B cell (primary cell): Measurements from ENCODE around the gene JPH2. TPM values are rescaled to one million over a fixed set of nuclear protein-coding genes. Genes with fewer than 3 reads are reported as not detected.

ENCODE experiments used
- ATAC-seq: fragments of 200-7000 bp; cut with Tn5 transposase; one replicate; pipeline ENCODE4 v1.10.0; 2021; ENCODE audit warnings: low read depth, mild to moderate bottlenecking, moderate number of reproducible peaks, moderate library complexity
- CTCF ChIA-PET: fragments of 350-600 bp; sonication (Branson Sonifier 250); formaldehyde crosslinking; loops from one replicate; lab custom pipeline; 2021; ENCODE audit warnings: antibody characterized with exemption, inconsistent platforms; lab: Charles Lee
- POLR2A ChIA-PET: fragments of 350-600 bp; sonication (Branson Sonifier 250); formaldehyde crosslinking; loops from one replicate; lab custom pipeline; 2021; ENCODE audit warnings: antibody characterized with exemption; lab: Charles Lee
- DNase-seq: peaks from one replicate; pipeline ENCODE4 v3.0.0; 2013
- H2AFZ ChIP-seq: 2 replicates; pipeline ENCODE4 v1.6.1; 2012; ENCODE audit warnings: mild to moderate bottlenecking, low read depth, low read length; ENCODE audit not compliant: insufficient read depth, poor library complexity, severe bottlenecking
- H3K27ac ChIP-seq, 2 donors: 1 replicate in 1 of 2; 2 replicates in 1 of 2; pipeline ENCODE4 v1.5.1; 2012 to 2013; ENCODE audit warnings: low read length in 2 of 2, mild to moderate bottlenecking in 2 of 2, moderate library complexity in 1 of 2
- H3K27me3 ChIP-seq, 4 experiments: fragments of 200-600 bp in 1 of 4; sonication (generic) in 1 of 4; replicated peaks in 1 of 4; 1 replicate in 2 of 4; 2 replicates in 2 of 4; pipeline versions ENCODE4 v1.6.1 to v1.7.0; 2013 to 2016; ENCODE audit warnings: low read length in 3 of 4, mild to moderate bottlenecking in 2 of 4, mixed read lengths in 1 of 4, moderate library complexity in 1 of 4; ENCODE audit not compliant: insufficient read depth in 4 of 4, control insufficient read depth in 3 of 4; ENCODE audit errors: control extremely low read depth in 1 of 4
- H3K36me3 ChIP-seq, 2 experiments: replicated peaks in 1 of 2; 1 replicate in 1 of 2; 2 replicates in 1 of 2; pipeline versions ENCODE4 v1.6.1 to v1.7.1; 2013; ENCODE audit warnings: low read length in 1 of 2; ENCODE audit not compliant: insufficient read depth in 2 of 2, control insufficient read depth in 1 of 2; ENCODE audit errors: control extremely low read depth in 1 of 2, extremely low read depth in 1 of 2
- H3K4me1 ChIP-seq, 2 donors: fragments of 200-600 bp in 1 of 2; sonication (generic) in 1 of 2; 1 replicate in 1 of 2; 2 replicates in 1 of 2; pipeline versions ENCODE4 v1.5.1 to v1.6.1; 2013 to 2017; ENCODE audit warnings: low read length in 2 of 2; ENCODE audit not compliant: control insufficient read depth in 2 of 2, insufficient read depth in 2 of 2
- H3K4me2 ChIP-seq: replicated peaks from 2 replicates; pipeline ENCODE3; 2012; ENCODE audit warnings: mild to moderate bottlenecking, low read depth, low read length; ENCODE audit not compliant: poor library complexity, severe bottlenecking
- H3K4me3 ChIP-seq, 5 experiments: fragments of 200-600 bp in 1 of 5; sonication (generic) in 1 of 5; 1 replicate in 3 of 5; 2 replicates in 2 of 5; pipeline versions ENCODE4 v1.5.1 to v1.7.0; 2011 to 2016; ENCODE audit warnings: low read length in 4 of 5, mild to moderate bottlenecking in 4 of 5, low read depth in 2 of 5, control low read depth in 1 of 5, moderate library complexity in 1 of 5; ENCODE audit not compliant: insufficient read depth in 1 of 5; ENCODE audit errors: control extremely low read depth in 1 of 5, extremely low read depth in 1 of 5
- H3K79me2 ChIP-seq: fragments of 200-600 bp; sonication (generic); one replicate; pipeline ENCODE4 v1.6.0; 2016; ENCODE audit warnings: low read length; ENCODE audit not compliant: control insufficient read depth, insufficient read depth
- H3K9ac ChIP-seq: fragments of 200-600 bp; sonication (generic); 2 replicates; pipeline ENCODE4 v1.6.1; 2017; ENCODE audit warnings: mild to moderate bottlenecking, low read length, moderate library complexity
- H3K9me3 ChIP-seq, 3 donors: one replicate each; pipeline versions ENCODE4 v1.6.1 to v1.7.1; 2013; ENCODE audit warnings: low read length in 2 of 3; ENCODE audit not compliant: control insufficient read depth in 2 of 3, insufficient read depth in 1 of 3; ENCODE audit errors: control extremely low read depth in 1 of 3
- H4K20me1 ChIP-seq: 2 replicates; pipeline ENCODE4 v1.6.0; 2012; ENCODE audit warnings: mild to moderate bottlenecking, low read length; ENCODE audit not compliant: insufficient read depth, control insufficient read depth, poor library complexity, severe bottlenecking
- H3K27ac Mint-ChIP-seq: one replicate; pipeline ENCODE4 v1.8.0; 2021; ENCODE audit warnings: mixed read lengths
- H3K27me3 Mint-ChIP-seq: one replicate; pipeline ENCODE4 v1.8.0; 2021; ENCODE audit warnings: mixed read lengths
- H3K4me1 Mint-ChIP-seq: one replicate; pipeline ENCODE4 v1.8.0; 2021; ENCODE audit warnings: mixed read lengths
- H3K4me3 Mint-ChIP-seq: one replicate; pipeline ENCODE4 v1.8.0; 2021; ENCODE audit warnings: mixed read lengths
- H3K9me3 Mint-ChIP-seq: one replicate; pipeline ENCODE4 v1.8.0; 2022; ENCODE audit warnings: mixed read lengths; ENCODE audit not compliant: insufficient read depth
- CTCF ChIP-seq: fragments of 200-600 bp; IDR thresholded peaks from one replicate; pipeline ENCODE4 v1.8.0; 2022; ENCODE audit warnings: antibody characterized with exemption, mild to moderate bottlenecking
- EZH2 ChIP-seq: IDR thresholded peaks from 2 replicates; pipeline ENCODE4 v1.6.1; 2012; ENCODE audit warnings: borderline replicate concordance, low read depth, mild to moderate bottlenecking, moderate library complexity, low read length; ENCODE audit not compliant: insufficient read depth, poor library complexity, severe bottlenecking
- WGBS: methylation state at CpG from one replicate; pipeline ENCODE4 v1.1.5; 2013; ENCODE audit warnings: missing lambda C conversion rate; ENCODE audit not compliant: insufficient coverage; 5-methylcytosine and 5-hydroxymethylcytosine counted together
- intact Hi-C: fragments of 100-400 bp; cut with micrococcal nuclease; formaldehyde crosslinking; loops from one replicate; pipeline ENCODE4 v1.10.0; 2022
- polyA plus RNA-seq: library from polyadenylated mRNA; depleted of rRNA; stranded (reverse); fragments of >200 nt; gene quantifications from 2 replicates; pipeline ENCODE4 v1.2.3, GENCODE V29; 2012
- total RNA-seq, 2 donors: library from RNA; stranded (reverse); fragments of 120-200 nt in 1 of 2; gene quantifications; 1 replicate in 1 of 2; 2 replicates in 1 of 2; pipeline versions ENCODE4 v1.2.3 to v1.2.4, GENCODE V29; 2013 to 2022

The JPH2 gene
- total and polyA plus RNA-seq, 2 donors (not counting 1 experiment from before 2014, with no cell fraction given): 0.10 TPM; not detected in 1

- Histone ChIP-seq H3K27ac (no peak overlapping the region), H3K9ac (no peak overlapping the region), H3K36me3 (no peaks in the 10 kb centered on the region), H3K4me2 (no peak overlapping the region), H4K20me1 (no peaks in the 10 kb centered on the region), H3K4me1 (no peaks in the 10 kb centered on the region), H3K27me3 (peaks cover 0 to 24% (median 7%) of the 10 kb centered on the region in 4 experiments), H3K9me3 (no peaks in the 10 kb centered on the region), H3K79me2 (no peaks in the 10 kb centered on the region), H2AFZ (no peak overlapping the region), H3K4me3 (no peak overlapping the region)
- peaks cover 59% of the 10 kb centered on the region for H3K27me3 Mint-ChIP-seq
- DNase-seq: no peak
- no peaks in the 10 kb centered on the region for H3K9me3 Mint-ChIP-seq
- 90% methylated on average over 7 of the region's 8 CpGs for WGBS
- ATAC-seq: no peak
- no peak overlapping the region for H3K27ac Mint-ChIP-seq
- TF ChIP-seq EZH2: no peak
- TF ChIP-seq CTCF: no peak
- POLR2A ChIA-PET: no interaction called here
- H3K4me3 Mint-ChIP-seq: no peak overlapping the region
- H3K4me1 Mint-ChIP-seq: peaks cover 3% of the 10 kb centered on the region
- CTCF ChIA-PET: interaction anchor here (1.4 kb wide), 1 partner anchor 76 kb away, joined by 4 read pairs; no protein-coding TSS in a partner anchor
- intact Hi-C loops: no loop called here
Observed at GRCh38 chr20:44113618-44114376, 73.2 kb downstream of the JPH2 start.
